Kidney glomerular epithelial cell (primary cell): Measurements from ENCODE around the gene LAMA3.
A peak's percentile ranks its signal among the peaks of the same experiment; 100 is the strongest.

ENCODE experiments used
- DNase-seq: peaks from one replicate; lab custom pipeline; 2025; lab: John Stamatoyannopoulos, UW

LAMA3 gene

GRCh38 chr18:23669804-23670405 is 19.3 kb upstream of the LAMA3 start:
- no peak for DNase-seq

GRCh38 chr18:23671564-23671963 is 17.7 kb upstream of the LAMA3 start:
- no peak for DNase-seq

GRCh38 chr18:23673725-23674124 is 15.5 kb upstream of the LAMA3 start:
- DNase-seq: no peak

- DNase-seq: no peak
These were observed 14.0 kb upstream of the LAMA3 start for GRCh38 chr18:23675236-23675635.

GRCh38 chr18:23675896-23676295 is 13.4 kb upstream of the LAMA3 start:
- DNase-seq: no peak

- no peak for DNase-seq
These were observed 7.2 kb upstream of the LAMA3 start for GRCh38 chr18:23682045-23682444.

- DNase-seq: no peak
These were observed 6.8 kb upstream of the LAMA3 start for GRCh38 chr18:23682472-23682871.

GRCh38 chr18:23683155-23683554 is 6.1 kb upstream of the LAMA3 start:
- no peak for DNase-seq

GRCh38 chr18:23683671-23684070 is 5.6 kb upstream of the LAMA3 start:
- no peak for DNase-seq

- peak; percentile 96 for DNase-seq
These were observed 4.6 kb upstream of the LAMA3 start for GRCh38 chr18:23684515-23685197.

GRCh38 chr18:23688528-23688927 is 725 bp upstream of the LAMA3 start:
- DNase-seq: no peak

GRCh38 chr18:23689616-23690504 is 607 bp downstream of the LAMA3 start:
- no peak for DNase-seq

GRCh38 chr18:23690505-23691068 is 1.3 kb downstream of the LAMA3 start:
- no peak for DNase-seq

GRCh38 chr18:23693846-23694245 is 4.6 kb downstream of the LAMA3 start:
- no peak for DNase-seq

GRCh38 chr18:23694637-23695430 is 5.6 kb downstream of the LAMA3 start:
- no peak for DNase-seq

- no peak for DNase-seq
These were observed 11.8 kb downstream of the LAMA3 start for GRCh38 chr18:23701017-23701416.

GRCh38 chr18:23701544-23702064 is 12.4 kb downstream of the LAMA3 start:
- no peak for DNase-seq

- no peak for DNase-seq
These were observed 13.4 kb downstream of the LAMA3 start for GRCh38 chr18:23702606-23703005.

GRCh38 chr18:23703057-23703986 is 14.1 kb downstream of the LAMA3 start:
- peak; percentile 56 for DNase-seq

- DNase-seq: no peak
These were observed 14.7 kb downstream of the LAMA3 start for GRCh38 chr18:23703987-23704384.
